Left renal cortex interstitium (tissue), 4 donors: Measurements from ENCODE around the gene OSM. TPM values are rescaled to one million over a fixed set of nuclear protein-coding genes. Genes with fewer than 3 reads are reported as not detected.

Source experiments
- DNase-seq, 4 donors: peaks; one replicate each; pipeline ENCODE4 v3.0.0-alpha.2; 2013; ENCODE audit warnings: low read depth in 4 of 4, low spot score in 2 of 4, missing footprints in 1 of 4
- polyA plus RNA-seq, 4 donors: library from polyadenylated mRNA; unstranded; fragments of 120-200 nt; gene quantifications; one replicate each; pipeline ENCODE4 v1.2.1, GENCODE V29; 2013; ENCODE audit not compliant: insufficient read length in 4 of 4

Gene OSM
- polyA plus RNA-seq, 4 donors, result 0.13 to 0.38 (median 0.34) TPM; not detected in 1

DNA sequence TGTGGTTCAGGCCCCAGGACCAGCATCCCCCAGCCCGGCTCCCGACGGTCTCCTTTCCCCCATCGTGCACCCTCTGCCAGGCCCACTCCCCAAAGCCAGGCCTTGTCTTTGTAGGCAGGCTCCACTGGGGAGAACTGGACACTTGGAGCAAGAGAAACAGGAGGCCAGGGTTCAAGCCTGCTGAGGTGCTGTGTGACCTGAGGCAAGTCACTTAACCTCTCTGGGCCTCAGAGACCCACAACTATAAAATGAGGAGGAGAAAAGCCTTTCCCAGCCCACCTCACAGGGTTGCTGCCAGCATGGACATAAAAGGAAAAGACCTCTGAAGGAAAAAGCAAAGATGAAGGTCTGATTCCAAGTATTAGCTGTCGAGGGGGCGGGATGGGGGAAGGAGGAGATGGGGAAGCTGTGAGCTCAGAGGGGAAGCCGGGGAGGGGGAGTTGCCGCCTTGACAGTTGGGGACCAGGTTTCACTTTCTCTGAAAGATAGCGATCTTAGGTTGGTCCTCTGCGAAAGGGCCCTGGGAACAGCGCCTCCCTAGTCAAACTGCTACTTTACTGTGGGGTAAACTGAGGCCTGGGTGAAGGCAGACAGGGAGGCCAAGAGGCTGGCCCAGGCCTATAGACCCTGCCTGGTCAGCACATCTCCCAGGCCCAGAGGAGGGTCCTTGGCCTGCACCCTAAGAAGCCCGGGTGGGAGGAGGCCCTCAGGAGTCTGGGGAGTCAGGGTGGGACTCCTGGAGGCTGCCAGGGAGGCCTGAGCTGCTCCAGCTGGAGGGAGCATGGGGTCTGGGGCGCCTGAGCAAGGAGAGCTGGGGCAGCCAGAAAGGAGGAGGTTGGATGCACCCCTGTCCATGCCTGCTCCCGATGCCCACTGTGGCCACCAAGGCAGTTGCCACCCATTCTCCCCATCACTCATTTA lies 991 bp upstream of the OSM start:
- no peak for DNase-seq

DNA sequence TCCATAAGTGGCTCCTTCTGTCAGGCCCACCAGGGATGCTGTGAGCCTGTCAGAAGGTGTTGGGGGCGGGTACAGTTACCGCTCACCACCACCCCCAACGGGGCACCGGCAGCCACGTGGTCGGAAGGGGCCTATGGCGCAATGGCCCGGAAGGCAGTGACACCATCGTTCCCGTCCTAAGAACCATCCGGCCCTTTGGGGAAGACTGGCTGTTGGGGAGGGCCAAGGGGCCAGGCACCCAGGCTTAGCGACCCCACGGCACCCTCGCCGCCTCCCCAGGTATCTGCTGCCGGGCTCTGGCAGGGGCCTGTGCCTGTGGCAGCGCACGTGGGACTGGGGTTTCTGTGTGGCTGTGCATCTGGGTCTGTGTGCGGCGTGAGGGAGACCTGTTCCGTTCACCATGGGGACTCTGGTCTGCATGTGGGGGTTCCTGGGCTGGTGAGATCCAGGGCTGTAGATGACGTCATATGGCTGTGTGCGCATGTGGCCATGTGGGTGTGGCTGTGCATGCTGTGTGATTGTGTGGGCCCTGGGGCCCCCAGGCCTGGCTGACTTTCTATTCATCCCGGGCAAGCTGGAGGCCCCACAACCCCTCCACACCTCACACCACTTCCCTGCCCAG lies 717 bp downstream of the OSM start:
- no peak for DNase-seq

DNA sequence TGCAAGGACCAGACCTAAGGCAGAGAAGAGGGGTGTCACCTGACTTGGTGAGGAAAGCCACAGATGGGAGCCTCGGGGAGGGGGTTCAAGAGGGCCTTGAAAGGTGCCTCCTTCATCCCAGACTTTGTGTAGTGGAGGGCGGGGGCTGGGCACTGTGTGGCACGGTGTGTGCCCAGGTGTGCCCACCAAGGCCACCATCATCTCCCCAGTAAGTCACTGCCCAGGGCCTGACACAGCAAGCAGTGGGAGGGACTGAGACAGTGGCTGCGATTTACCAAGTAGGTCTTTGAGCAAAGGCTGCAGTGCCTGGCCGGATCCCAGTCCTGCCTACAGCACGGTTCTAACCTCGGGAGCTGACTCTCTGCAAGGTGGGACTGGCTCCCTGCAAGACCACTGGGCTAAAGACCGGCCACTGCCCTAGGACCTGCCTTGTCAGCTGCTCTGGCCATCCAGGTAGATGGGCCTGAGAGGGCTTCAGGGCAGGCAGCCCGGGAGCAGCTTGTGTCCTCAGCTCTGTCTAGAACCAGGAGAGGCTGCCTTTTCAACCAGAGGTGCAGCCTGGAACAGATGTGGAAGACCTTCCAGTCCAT lies 1.4 kb downstream of the OSM start:
- DNase-seq, result no peak

DNA sequence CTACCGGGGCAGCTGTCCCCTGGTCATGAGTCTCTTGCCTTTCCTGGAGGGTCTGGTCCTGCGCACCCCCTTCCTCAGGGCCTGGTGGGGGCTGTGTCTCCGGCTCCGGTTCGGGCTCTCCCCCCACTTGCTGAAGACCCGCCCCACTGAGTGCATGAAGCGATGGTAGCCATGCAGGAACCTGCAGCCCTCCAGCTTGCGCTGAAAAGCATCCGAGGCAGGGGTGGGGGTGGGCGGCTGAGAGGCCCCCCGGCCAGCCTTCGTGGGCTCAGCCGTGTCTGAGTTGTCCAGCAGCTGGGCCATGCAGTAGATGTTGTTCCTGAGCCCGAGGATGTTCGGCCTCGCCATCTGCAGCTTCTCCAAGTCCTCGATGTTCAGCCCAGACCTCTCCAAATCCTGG lies 2.8 kb downstream of the OSM start:
- no peak for DNase-seq

DNA sequence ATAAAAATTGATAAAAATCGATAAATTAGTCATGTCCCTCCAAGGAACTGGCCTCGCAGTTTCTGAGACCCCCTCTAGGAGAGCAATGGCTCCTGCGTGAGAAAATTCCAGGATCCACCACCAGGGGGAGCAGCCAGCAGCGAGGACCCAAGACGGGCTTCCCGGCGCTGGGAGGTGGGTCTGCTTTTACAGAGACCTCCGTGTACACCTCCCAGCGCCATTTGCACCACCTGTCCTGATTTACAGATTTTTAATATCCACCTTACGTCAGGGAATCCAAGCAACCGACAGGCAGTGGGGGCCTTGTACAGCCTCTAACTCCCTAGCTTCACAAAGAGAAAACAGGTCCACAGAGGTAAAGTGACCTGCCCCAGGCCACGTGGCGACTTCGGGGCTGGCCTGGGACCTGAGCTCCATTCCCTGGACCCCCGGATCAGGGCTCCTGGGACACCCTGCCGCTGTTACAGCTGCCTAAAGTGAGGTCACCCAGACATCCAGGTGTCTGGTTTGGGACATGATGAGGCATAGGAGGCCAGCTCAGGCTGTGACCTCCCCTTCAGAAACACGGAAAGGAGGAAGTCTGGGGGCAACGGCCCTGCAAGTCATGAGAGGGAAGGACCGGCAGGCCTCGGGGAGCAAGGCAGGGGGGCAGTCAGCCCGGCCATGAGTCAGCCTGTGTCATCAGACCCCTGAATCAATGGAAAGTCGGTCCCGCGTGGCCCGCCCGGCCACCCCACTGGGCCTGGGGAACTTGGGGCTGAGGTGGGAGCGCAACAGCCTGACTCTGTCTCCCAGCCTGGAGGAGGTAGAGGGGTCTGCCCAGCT lies 3.5 kb downstream of the OSM start:
- no peak for DNase-seq

DNA sequence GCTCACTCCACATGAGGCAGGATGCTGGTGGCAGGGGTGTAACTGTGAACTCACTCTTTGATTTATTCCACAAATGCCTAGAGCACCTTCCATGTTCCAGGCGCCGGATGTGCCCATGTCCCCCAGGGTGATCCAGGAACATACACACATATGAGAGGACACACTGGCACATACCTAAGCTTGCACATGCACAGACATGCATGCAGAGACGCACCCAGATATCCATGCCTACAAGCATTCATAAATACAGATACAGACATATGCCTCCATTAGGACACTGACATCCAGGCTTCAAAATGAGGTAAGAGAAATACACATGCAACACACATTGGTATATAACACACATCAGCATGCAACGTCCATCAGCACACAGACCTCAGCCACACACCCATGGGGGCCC lies 4.5 kb downstream of the OSM start:
- DNase-seq, result no peak

DNA sequence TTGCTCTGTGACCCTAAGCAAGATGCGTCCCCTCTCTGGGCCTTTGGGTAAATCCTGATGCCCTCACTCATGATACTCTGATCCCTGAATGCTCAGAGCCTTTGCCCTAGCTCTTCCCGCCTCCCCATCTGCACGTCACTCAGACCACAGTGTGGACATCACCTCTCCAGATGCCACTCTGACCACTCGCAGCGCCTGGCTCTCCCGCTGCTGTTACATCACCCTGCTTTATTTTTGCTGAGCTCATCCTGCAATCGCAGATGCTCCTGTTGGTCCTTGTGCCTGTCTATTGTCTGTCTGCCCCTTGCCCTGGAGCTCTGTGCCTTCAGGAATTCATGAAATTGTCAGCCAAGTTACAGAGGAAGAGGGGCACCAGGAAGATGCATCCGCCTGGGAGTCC lies 5.5 kb downstream of the OSM start:
- no peak for DNase-seq

DNA sequence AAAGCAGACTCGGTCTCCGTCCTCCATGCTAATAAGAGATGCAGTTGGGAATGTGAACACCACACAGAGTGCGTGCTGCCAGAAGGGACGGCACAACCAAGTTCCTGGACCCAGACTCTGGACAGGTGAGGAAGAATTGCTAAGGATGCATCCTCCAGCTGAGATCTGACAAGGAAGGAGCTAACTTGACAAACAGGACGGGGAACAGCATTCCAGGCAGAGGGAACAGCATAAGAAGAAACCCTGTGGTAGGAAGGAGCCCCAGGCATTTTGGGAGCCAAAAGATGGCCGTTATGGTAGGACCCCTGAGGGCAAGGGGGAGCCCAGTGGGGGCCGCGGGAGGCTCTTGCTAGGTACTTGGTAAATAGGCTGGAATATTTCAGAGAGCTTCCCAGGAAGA lies 6.0 kb downstream of the OSM start:
- no peak for DNase-seq

DNA sequence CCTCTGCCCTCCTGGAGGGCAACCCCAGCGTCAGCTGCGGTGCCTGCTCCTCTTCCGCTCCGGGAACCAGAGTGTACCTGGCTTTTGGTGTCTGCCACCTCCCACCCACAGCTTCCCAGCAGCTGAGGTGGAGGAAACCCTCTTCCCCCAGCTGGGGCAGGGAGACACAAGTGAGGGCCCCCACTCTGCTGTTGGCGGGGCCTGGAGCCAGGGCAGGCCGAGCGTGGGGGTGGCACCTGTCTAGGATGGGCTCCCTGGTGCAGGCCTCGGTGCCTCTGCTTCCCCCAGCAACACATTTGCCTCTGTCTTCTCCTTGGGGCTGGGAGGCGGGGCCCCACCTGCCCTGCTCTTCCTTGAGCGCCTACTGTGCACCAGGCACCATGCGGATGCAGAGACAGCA lies 6.4 kb downstream of the OSM start:
- DNase-seq, result no peak

DNA sequence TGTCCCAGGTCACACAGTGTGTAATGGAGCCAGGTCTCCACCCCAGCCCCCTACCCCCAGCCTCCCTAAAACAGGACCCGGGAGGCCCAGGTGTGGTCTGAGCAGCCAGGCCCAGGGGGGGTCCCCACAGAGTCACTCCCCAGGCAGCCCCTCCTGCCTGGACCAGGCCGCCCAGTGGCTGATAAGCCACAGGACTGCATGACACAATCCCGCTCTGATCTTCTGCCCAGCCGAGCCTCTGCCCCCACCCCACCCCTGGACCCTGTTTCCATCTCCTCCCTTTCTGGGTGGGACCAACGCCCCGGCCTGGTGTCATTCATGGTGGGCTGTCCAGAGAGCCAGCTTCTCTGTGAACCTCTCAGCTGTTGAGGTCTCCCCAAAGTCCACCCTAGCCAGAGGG lies 12.3 kb downstream of the OSM start:
- no peak for DNase-seq

DNA sequence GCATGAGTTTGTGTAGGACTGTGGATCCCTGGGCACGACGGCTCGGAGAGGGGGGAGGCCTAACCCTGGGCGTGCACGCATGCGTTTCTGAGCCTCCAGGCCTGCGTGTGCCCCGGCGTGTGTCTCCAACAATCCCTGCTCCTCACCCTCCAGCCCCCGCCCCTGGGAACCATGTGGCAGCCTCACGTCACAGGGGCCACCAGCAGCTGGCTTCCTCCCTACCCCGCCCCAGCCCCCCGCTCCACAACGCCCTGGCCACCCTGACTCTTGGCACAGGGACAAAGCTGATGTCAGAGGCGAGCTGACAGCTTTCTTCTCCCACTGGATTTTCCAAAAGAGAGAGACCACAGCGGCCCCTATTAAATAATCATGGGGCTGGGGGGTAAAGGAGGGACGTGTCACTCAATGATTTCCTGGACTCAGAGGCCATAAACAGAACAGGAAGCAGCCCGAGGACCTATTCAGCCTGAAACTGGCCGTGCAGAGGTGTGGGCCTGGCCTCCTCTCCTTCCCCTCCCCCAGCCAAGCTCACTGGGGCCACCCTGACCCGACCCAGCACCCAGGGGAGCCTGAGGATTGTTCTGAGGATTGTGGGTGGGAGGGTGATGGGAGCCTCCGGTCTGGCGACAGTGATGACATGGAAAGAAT lies 13.3 kb downstream of the OSM start:
- no peak for DNase-seq

DNA sequence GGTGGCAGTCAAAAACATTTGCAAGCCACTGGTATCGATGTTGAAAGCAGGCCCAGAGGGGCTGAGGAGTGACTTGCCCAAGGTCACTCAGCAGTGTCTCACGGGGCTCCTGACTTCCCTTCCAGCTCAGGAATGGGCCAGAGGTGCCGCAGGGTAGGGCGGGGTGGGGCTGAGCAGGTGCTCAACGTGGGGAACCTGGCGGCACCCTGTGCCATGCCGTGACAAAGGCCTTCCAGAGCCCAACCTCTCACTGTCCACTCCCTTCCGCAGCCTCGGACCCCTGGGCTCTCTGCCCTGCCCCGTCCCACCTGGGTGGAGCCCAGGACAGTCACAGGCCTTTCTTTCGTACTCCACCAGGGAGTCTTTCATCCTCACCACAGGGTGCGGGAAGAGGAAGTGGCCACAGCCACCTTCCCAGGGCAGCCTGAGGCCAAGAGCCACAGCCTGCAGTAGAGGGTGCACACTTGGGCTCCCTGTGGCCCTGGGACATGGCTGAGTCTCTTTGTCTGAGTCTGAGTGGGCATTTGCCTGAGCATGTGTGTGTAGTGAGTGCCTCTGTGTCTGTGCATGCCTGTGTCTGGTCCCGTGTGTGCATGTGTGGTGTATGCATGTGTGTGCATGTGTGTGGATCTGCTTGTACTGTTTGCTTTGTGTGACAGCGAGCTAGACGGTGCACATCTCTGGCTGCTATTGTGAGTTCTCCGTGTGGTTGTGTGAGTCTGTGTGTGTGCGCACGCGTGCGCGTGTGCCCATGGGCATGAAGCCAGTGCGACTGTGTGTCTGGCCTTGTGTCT lies 14.0 kb downstream of the OSM start:
- no peak for DNase-seq

DNA sequence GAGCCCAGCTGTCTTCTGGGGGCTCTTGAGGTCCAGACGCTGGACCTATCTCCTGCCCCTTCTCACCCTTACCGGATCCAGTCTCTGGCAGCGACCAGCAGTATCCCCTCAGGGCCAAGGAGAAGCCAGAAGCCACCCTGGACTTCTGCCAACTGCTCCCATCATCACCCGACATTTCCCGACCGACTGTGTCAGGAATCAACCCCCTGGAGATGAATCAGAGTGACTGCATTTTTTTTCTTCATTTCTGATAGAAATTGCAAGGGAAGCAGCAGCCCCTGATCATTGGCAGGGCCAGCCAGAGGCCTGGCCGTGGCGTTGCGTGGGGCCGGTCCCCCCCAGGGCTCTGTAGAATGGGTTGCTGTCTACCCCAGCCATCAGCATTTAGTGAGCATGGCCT lies 14.9 kb downstream of the OSM start:
- no peak for DNase-seq

DNA sequence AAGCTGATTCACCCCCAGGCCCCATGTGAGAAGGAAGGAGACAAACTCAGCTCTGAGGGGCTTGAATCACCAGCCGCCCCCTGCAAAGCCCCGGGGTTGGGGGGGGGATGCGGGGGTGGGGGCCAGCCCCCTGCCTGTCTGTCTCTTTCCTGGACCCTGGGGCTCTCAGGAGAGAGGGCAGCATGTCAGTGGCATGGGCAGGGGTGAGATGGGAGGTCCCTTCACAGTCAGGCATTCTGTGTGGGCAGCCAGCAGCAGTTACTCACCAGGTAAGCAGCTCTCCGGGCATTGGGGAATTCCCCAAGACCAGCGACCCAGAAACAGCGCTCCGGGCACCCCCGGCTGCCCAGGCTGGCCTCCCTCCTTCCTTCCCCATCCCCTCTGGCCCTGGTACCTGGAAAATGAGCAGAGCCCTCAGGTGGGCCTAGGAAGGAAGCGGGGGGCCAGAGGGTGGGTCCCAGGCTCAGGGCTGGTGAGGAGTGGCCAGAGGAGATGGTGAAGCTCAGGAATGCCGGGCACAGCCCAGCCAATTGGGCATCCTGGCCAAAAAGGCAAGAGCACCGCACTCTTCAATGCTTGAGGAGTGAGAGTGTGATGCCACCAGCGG lies 15.9 kb downstream of the OSM start:
- DNase-seq, result no peak

DNA sequence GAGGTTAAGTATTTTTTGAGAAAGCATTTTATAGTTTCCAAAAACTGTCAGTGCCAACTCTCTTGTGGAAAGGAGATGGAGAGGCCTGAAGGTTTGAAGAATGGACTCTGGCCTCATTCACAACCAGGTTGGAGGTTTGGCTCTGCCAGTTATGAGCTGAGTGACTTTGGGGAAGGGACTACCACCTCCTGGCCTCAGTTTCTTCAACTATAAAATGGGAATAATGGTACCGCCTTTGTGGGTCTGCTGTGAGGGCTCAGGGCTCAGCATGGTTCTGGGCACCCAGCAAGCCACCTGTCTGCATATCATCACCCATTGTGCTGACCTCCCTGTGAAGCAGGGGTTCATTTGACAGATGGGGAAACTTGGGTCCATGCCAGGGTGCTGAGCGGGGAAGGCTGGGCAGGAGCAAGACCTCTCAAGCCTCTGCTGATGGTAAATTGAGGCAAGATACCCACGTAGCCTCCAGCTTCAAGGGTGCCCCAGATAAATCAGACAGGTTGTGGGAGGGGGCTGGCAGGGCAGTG lies 16.5 kb downstream of the OSM start:
- no peak for DNase-seq

DNA sequence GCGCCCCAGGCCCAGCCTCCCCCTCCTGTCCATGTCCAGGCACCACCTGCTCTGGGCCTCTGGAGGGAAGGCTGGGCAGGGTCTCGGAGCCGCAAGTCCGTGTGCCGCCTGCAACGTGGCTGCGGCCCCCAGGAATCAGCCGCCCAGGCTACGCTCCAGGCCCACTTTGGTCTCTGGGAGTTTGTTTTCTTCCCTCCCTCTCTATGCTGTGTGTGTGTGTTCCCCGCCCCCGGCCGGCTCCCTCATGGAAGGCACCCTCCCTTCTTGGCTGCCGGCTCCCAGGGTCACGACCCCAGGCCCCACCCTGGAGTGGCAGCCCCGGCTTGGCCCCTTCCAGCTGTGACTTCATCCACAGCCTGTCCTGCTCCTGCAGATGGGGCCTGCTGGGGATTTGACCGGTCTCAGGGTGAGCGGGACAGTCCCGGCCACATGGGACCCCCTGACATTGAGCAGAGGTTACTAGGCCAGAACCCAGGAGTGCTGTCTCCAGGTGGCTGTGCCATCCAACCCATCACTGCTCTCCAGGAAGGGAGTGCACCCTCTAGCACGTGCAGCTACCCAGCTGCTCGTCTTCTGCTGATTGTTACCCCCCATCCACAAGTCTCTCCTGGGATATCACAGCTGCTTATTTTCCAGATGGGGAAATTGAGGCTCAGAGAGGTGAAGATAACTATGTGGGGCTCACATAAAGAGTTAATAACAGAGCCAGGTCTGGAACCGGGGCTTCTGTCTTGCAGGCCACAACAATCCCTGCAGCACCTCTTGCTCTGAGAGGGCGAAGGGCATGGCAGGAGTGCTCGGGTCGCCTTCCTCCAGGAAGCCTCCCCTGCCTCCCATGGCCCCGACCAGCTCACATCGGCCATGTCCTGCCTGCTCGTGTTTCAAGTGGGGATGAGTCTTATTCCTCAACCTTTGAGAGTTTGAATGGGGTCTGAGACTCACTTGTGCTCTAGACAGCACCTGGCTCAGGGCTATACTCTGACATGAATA lies 17.3 kb downstream of the OSM start:
- DNase-seq, result no peak

DNA sequence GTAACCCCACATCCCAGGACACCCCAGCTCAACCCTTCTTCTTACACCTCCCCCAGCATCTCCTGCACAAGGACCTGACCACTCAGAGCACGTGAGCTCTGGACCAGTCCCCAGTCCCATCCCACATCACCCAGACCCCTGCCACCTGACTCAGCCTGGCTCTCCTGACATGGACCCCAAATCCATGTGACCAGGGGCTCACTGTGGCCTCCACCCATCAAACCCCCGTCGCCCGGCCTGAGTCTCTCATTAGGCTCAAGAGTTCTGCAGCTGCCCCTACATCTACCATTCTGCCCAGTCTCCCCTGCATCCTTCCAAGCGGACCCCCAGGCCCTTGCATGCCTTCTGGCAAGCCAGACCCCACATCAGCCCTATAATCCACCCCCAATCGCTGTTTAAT lies 18.2 kb downstream of the OSM start:
- no peak for DNase-seq

DNA sequence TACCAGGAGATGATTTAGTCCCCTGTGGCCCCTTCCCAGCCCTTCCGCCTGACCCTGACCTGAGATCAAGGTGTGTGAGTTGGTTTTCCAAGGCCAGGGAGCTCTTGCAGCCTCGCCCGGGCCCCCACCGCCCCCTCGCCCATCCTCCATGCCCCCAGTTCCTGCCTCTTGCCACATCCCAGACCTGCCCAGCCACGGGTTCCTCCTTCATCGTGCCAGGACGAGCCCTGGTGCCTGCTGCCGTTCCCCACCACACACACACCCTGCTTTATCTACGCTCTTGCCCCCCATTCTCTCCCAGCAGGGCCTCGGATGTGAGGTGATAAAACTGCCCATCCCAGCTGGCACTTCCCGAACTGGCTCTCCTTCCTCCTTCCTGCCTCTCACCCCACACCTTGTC lies 18.7 kb downstream of the OSM start:
- no peak for DNase-seq
